IMR-90 (cell line): Measurements from ENCODE around the gene PGLYRP3. TPM values are rescaled to one million over a fixed set of nuclear protein-coding genes. Genes with fewer than 3 reads are reported as not detected.

ENCODE experiments used
- ATAC-seq: fragments of 200-7000 bp; cut with Tn5 transposase; 2 replicates; pipeline ENCODE4 v1.9.1; 2020; ENCODE audit warnings: low read depth, mild to moderate bottlenecking, moderate library complexity
- BruUV-seq: library from RNA; stranded (reverse); fragments of 400-500 nt; replicated peaks from 2 replicates; lab custom pipeline; 2021; lab: Mats Ljungman, UMichigan
- CTCF ChIA-PET: fragments of 300-600 bp; formaldehyde crosslinking; extraction: SDS; loops from one replicate; lab custom pipeline; 2021; ENCODE audit warnings: antibody characterized with exemption; lab: Yijun Ruan, JAX
- POLR2A ChIA-PET: fragments of 300-600 bp; sonication (Branson Sonifier 250); formaldehyde crosslinking; loops from one replicate; lab custom pipeline; 2022; ENCODE audit warnings: antibody characterized with exemption; ENCODE audit not compliant: unreplicated experiment; lab: Charles Lee
- DNase-seq: peaks from one replicate; pipeline ENCODE4 v3.0.0; 2013
- H2AFZ ChIP-seq: replicated peaks from 2 replicates; pipeline ENCODE3; 2013; ENCODE audit warnings: low read length, mild to moderate bottlenecking; ENCODE audit not compliant: poor library complexity
- H2AK5ac ChIP-seq: 2 replicates; pipeline ENCODE4 v1.6.1; 2013; ENCODE audit warnings: low read depth, low read length, inconsistent platforms
- H2AK9ac ChIP-seq: replicated peaks from 2 replicates; pipeline ENCODE3; 2013; ENCODE audit warnings: mild to moderate bottlenecking, low read depth, low read length, moderate library complexity; ENCODE audit not compliant: poor library complexity
- H2BK120ac ChIP-seq: 2 replicates; pipeline ENCODE4 v1.6.1; 2013; ENCODE audit warnings: low read depth, low read length, inconsistent platforms
- H2BK15ac ChIP-seq: 3 replicates; pipeline ENCODE4 v1.6.1; 2013; ENCODE audit warnings: low read depth, low read length, inconsistent platforms
- H2BK20ac ChIP-seq: 2 replicates; pipeline ENCODE4 v1.6.1; 2013; ENCODE audit warnings: low read depth, mild to moderate bottlenecking, inconsistent platforms, low read length, moderate library complexity
- H2BK5ac ChIP-seq: 2 replicates; pipeline ENCODE4 v1.6.1; 2013; ENCODE audit warnings: mild to moderate bottlenecking, low read depth, low read length, inconsistent platforms; ENCODE audit not compliant: poor library complexity, severe bottlenecking
- H3K14ac ChIP-seq: replicated peaks from 2 replicates; pipeline ENCODE4 v1.6.1; 2013; ENCODE audit warnings: low read depth, low read length, inconsistent platforms
- H3K18ac ChIP-seq: 2 replicates; pipeline ENCODE4 v1.6.1; 2013; ENCODE audit warnings: low read depth, low read length, control low read depth
- H3K23ac ChIP-seq: 2 replicates; pipeline ENCODE4 v1.6.1; 2013; ENCODE audit warnings: low read depth, low read length, inconsistent platforms
- H3K27ac ChIP-seq: 2 replicates; pipeline ENCODE4 v1.5.1; 2013; ENCODE audit warnings: mild to moderate bottlenecking, control low read depth, low read length; ENCODE audit not compliant: insufficient read depth
- H3K27me3 ChIP-seq: 2 replicates; pipeline ENCODE4 v1.6.1; 2013; ENCODE audit warnings: low read length; ENCODE audit not compliant: control insufficient read depth, insufficient read depth
- H3K36me3 ChIP-seq: 2 replicates; pipeline ENCODE4 v1.6.1; 2013; ENCODE audit warnings: low read length, mixed read lengths; ENCODE audit not compliant: control insufficient read depth, insufficient read depth
- H3K4ac ChIP-seq: 2 replicates; pipeline ENCODE4 v1.6.1; 2013; ENCODE audit warnings: low read depth, low read length, inconsistent platforms
- H3K4me1 ChIP-seq: 2 replicates; pipeline ENCODE4 v1.6.1; 2013; ENCODE audit warnings: low read length, mixed read lengths; ENCODE audit not compliant: control insufficient read depth, insufficient read depth
- H3K4me2 ChIP-seq: 2 replicates; pipeline ENCODE4 v1.6.1; 2013; ENCODE audit warnings: low read depth, mild to moderate bottlenecking, control low read depth, low read length, moderate library complexity
- H3K4me3 ChIP-seq: 2 replicates; pipeline ENCODE4 v1.5.1; 2013; ENCODE audit warnings: low read depth, mild to moderate bottlenecking, control low read depth, low read length, moderate library complexity; ENCODE audit not compliant: insufficient read depth
- H3K56ac ChIP-seq: 2 replicates; pipeline ENCODE4 v1.6.1; 2013; ENCODE audit warnings: low read length, inconsistent platforms; ENCODE audit not compliant: insufficient read depth; ENCODE audit errors: extremely low read depth
- H3K79me1 ChIP-seq, 2 experiments: 2 replicates each; pipeline ENCODE4 v1.6.1; 2013; ENCODE audit warnings: low read length in 2 of 2, inconsistent platforms in 1 of 2, low read depth in 1 of 2
- H3K9ac ChIP-seq: 2 replicates; pipeline ENCODE4 v1.6.1; 2013; ENCODE audit warnings: low read depth, low read length, control low read depth
- H3K9me1 ChIP-seq: 2 replicates; pipeline ENCODE4 v1.6.1; 2013; ENCODE audit warnings: low read length, inconsistent platforms; ENCODE audit not compliant: insufficient read depth
- H3K9me3 ChIP-seq: 2 replicates; pipeline ENCODE4 v1.6.1; 2013; ENCODE audit warnings: low read length; ENCODE audit not compliant: control insufficient read depth, insufficient read depth
- H4K20me1 ChIP-seq: 2 replicates; pipeline ENCODE4 v1.6.1; 2013; ENCODE audit warnings: low read length, inconsistent platforms; ENCODE audit not compliant: insufficient read depth
- H4K5ac ChIP-seq: 2 replicates; pipeline ENCODE4 v1.6.1; 2013; ENCODE audit warnings: mild to moderate bottlenecking, low read depth, low read length, control low read depth
- H4K8ac ChIP-seq, 2 experiments: 2 replicates each; pipeline ENCODE4 v1.6.1; 2013; ENCODE audit warnings: low read depth in 2 of 2, low read length in 2 of 2, control low read depth in 1 of 2, inconsistent platforms in 1 of 2
- H4K91ac ChIP-seq: 2 replicates; pipeline ENCODE4 v1.6.1; 2013; ENCODE audit warnings: low read depth, low read length, inconsistent platforms; ENCODE audit not compliant: insufficient read depth
- CHD1 ChIP-seq: IDR thresholded peaks from 2 replicates; pipeline ENCODE4 v1.6.1; 2012; ENCODE audit warnings: low read depth, low read length, improper control_type of control experiment
- SMC3 ChIP-seq: fragments of 150-350 bp; IDR thresholded peaks from 2 replicates; pipeline ENCODE4 v1.6.1; 2016; ENCODE audit warnings: low read depth, mild to moderate bottlenecking, antibody characterized with exemption, low read length, moderate library complexity
- USF2 ChIP-seq: fragments of 150-350 bp; IDR thresholded peaks from 2 replicates; pipeline ENCODE4 v1.6.1; 2017; ENCODE audit warnings: mild to moderate bottlenecking, antibody characterized with exemption, low read length, low read depth
- WGBS, 2 experiments: methylation state at CpG; one replicate each; pipeline versions ENCODE4 v1.1.5 to v1.1.7; 2013; ENCODE audit warnings: missing lambda C conversion rate in 2 of 2; ENCODE audit not compliant: insufficient read length in 1 of 2; ENCODE audit errors: extremely low coverage in 2 of 2; 5-methylcytosine and 5-hydroxymethylcytosine counted together
- dilution Hi-C: fragments of 300-500 bp; cut with HindIII; formaldehyde crosslinking; loops from one replicate; pipeline ENCODE4 v1.14.3; 2018; ENCODE audit warnings: low sequenced_read_pairs; ENCODE audit not compliant: unreplicated experiment
- in situ Hi-C: fragments of 300-500 bp; cut with MboI; formaldehyde crosslinking; loops from 3 replicates; pipeline ENCODE4 v1.14.3; 2019; ENCODE audit warnings: low sequenced_read_pairs, inconsistent platforms, mixed read lengths
- intact Hi-C: fragments of 100-400 bp; cut with micrococcal nuclease; formaldehyde crosslinking; loops from 2 replicates; pipeline ENCODE4 v1.10.0; 2022
- polyA plus RNA-seq, 3 experiments: library from polyadenylated mRNA; depleted of rRNA; stranded (reverse); fragments of >200 nt; gene quantifications; 2 replicates each; pipeline ENCODE4 v1.2.3, GENCODE V29; 2012; ENCODE audit warnings: low replicate concordance in 1 of 3
- total RNA-seq: library from RNA; depleted of rRNA; stranded (reverse); fragments of >200 nt; gene quantifications from 2 replicates; pipeline ENCODE4 v1.2.3, GENCODE V29; 2012

PGLYRP3 gene
- total and polyA plus RNA-seq, 2 of the 4 experiments (the other 2 are of a cell fraction), result not detected

- H3K9me3 ChIP-seq, result no peaks in the 10 kb centered on the region
- no peak overlapping the region for H2BK20ac ChIP-seq
- no peak overlapping the region for H3K14ac ChIP-seq
- H2BK120ac ChIP-seq, result no peak overlapping the region
- TF ChIP-seq SMC3, result no peak
- TF ChIP-seq USF2, result no peak
- no peak for TF ChIP-seq CHD1
- H4K8ac ChIP-seq, result no peak overlapping the region
- peak overlapping the region; percentile 20; the same call in 1 of the 2 replicates for H3K4me2 ChIP-seq
- no peak overlapping the region for H2AK5ac ChIP-seq
- in situ Hi-C loops (no loop called here), dilution Hi-C loops (no loop called here), intact Hi-C loops (no loop called here)
- H2BK5ac ChIP-seq, result no peak overlapping the region
- no peaks in the 10 kb centered on the region for H4K20me1 ChIP-seq
- H3K4me3 ChIP-seq, result no peak overlapping the region
- no peak overlapping the region for H3K4ac ChIP-seq
- WGBS, 2 experiments, result 40% methylated on average over 1 of the region's 6 CpGs; no CpG with 5 or more reads in 1 of the 2 experiments
- H4K5ac ChIP-seq, result no peak overlapping the region
- H2AFZ ChIP-seq, result no peak overlapping the region
- no peaks in the 10 kb centered on the region for H3K79me1 ChIP-seq
- no peak overlapping the region for H4K91ac ChIP-seq
- no peaks in the 10 kb centered on the region for H3K36me3 ChIP-seq
- H3K27me3 ChIP-seq, result peaks cover 27% of the 10 kb centered on the region
- H3K9ac ChIP-seq, result no peak overlapping the region
- no peak overlapping the region for H2AK9ac ChIP-seq
- no TSS peak for BruUV-seq
- POLR2A ChIA-PET, result no interaction called here
- H3K18ac ChIP-seq, result no peak overlapping the region
- no peak overlapping the region for H3K27ac ChIP-seq
- H2BK15ac ChIP-seq, result no peak overlapping the region
- H3K4me1 ChIP-seq, result no peaks in the 10 kb centered on the region
- no peak overlapping the region for H3K56ac ChIP-seq
- H3K23ac ChIP-seq, result no peak overlapping the region
- CTCF ChIA-PET, result no interaction called here
- ATAC-seq (no peak), DNase-seq (no peak)
- no peaks in the 10 kb centered on the region for H3K9me1 ChIP-seq
These were observed 50.7 kb downstream of the PGLYRP3 start for GRCh38 chr1:153262070-153262366.
